CD4-positive, CD25-positive, alpha-beta regulatory T cell (primary cell): ENCODE data around the gene YIPF7. TPM values are rescaled to one million over a fixed set of nuclear protein-coding genes. Genes with fewer than 3 reads are reported as not detected.

Experiments
- ATAC-seq, 2 donors: fragments of 150-1000 bp; cut with Tn5 transposase; one replicate each; pipeline ENCODE4 v1.10.0; 2021; ENCODE audit warnings: low read depth in 2 of 2, moderate number of reproducible peaks in 2 of 2, moderate library complexity in 1 of 2
- DNase-seq, 3 donors: peaks; one replicate each; pipeline versions ENCODE4 v3.0.0 to v3.0.0-alpha.2; 2012 to 2022; ENCODE audit warnings: mixed read lengths in 1 of 3
- H3K27ac ChIP-seq: one replicate; pipeline ENCODE4 v1.7.0; 2013; ENCODE audit warnings: mild to moderate bottlenecking, low read length; ENCODE audit not compliant: insufficient read depth, poor library complexity, severe bottlenecking
- H3K27me3 ChIP-seq: one replicate; pipeline ENCODE4 v1.7.0; 2013; ENCODE audit warnings: low read length; ENCODE audit not compliant: control insufficient read depth, insufficient read depth
- H3K36me3 ChIP-seq: one replicate; pipeline ENCODE4 v1.7.0; 2013; ENCODE audit warnings: mild to moderate bottlenecking, low read length, moderate library complexity; ENCODE audit not compliant: control insufficient read depth, insufficient read depth
- H3K4me1 ChIP-seq: 2 replicates; pipeline ENCODE4 v1.7.0; 2013; ENCODE audit warnings: mild to moderate bottlenecking, low read length; ENCODE audit not compliant: insufficient read depth, control insufficient read depth, poor library complexity, severe bottlenecking
- H3K4me3 ChIP-seq: one replicate; pipeline ENCODE4 v1.7.0; 2013; ENCODE audit warnings: low read depth, mild to moderate bottlenecking, low read length, moderate library complexity
- H3K9me3 ChIP-seq, 2 experiments: 1 replicate in 1 of 2; 2 replicates in 1 of 2; pipeline ENCODE4 v1.7.0; 2013; ENCODE audit warnings: low read length in 2 of 2, mild to moderate bottlenecking in 1 of 2, moderate library complexity in 1 of 2; ENCODE audit not compliant: control insufficient read depth in 2 of 2
- H3K27ac Mint-ChIP-seq, 3 donors: one replicate each; pipeline ENCODE4 v1.8.0; 2020 to 2022; ENCODE audit warnings: mild to moderate bottlenecking in 3 of 3, mixed read lengths in 3 of 3, moderate library complexity in 2 of 3
- H3K27me3 Mint-ChIP-seq: one replicate; pipeline ENCODE4 v1.8.0; 2022; ENCODE audit warnings: mild to moderate bottlenecking, mixed read lengths
- H3K36me3 Mint-ChIP-seq: one replicate; pipeline ENCODE4 v1.8.0; 2020; ENCODE audit warnings: mixed read lengths
- H3K4me1 Mint-ChIP-seq, 4 donors: one replicate each; pipeline ENCODE4 v1.8.0; 2020 to 2022; ENCODE audit warnings: mixed read lengths in 4 of 4, mild to moderate bottlenecking in 1 of 4
- H3K4me3 Mint-ChIP-seq, 4 donors: one replicate each; pipeline ENCODE4 v1.8.0; 2020 to 2022; ENCODE audit warnings: mild to moderate bottlenecking in 4 of 4, mixed read lengths in 4 of 4, moderate library complexity in 3 of 4
- H3K9me3 Mint-ChIP-seq, 7 donors: one replicate each; pipeline ENCODE4 v1.8.0; 2020 to 2022; ENCODE audit warnings: mixed read lengths in 7 of 7, mild to moderate bottlenecking in 3 of 7, moderate library complexity in 2 of 7
- polyA plus RNA-seq, 4 donors: library from polyadenylated mRNA; unstranded; fragments of 300-500 nt; fragmentation: Illumina TruSeq; gene quantifications; one replicate each; pipeline ENCODE4 v1.2.3, GENCODE V29; 2021
- total RNA-seq: library from RNA; stranded (reverse); gene quantifications from one replicate; pipeline ENCODE4 v1.2.3, GENCODE V29; 2022

The YIPF7 gene
- total RNA-seq (not detected), polyA plus RNA-seq (not detected)

GRCh38 chr4:44651425-44651824 lies at the start of gene YIPF7:
YIPF7 (minus strand) TSS chr4:44651625; CDS start chr4:44650100, 1,525 bp downstream.
- Mint-ChIP-seq H3K4me3 (no peak within 1 kb of the TSS), H3K9me3 (no peaks in the 10 kb centered on the region), H3K27me3 (peaks cover 13% of the 10 kb centered on the region), H3K27ac (no peak within 1 kb of the TSS), H3K36me3 (no peaks in the 10 kb centered on the region), H3K4me1 (no peaks in the 10 kb centered on the region)
- H3K4me1 ChIP-seq: no peaks in the 10 kb centered on the region
- H3K27me3 ChIP-seq: peaks cover 3% of the 10 kb centered on the region
- no peak within 1 kb of the TSS for H3K27ac ChIP-seq
- no peak within 1 kb of the TSS for H3K4me3 ChIP-seq
- DNase-seq (no peak), ATAC-seq (no peak)
- H3K36me3 ChIP-seq: no peaks in the 10 kb centered on the region
- no peaks in the 10 kb centered on the region for H3K9me3 ChIP-seq

- no peaks in the 10 kb centered on the region for H3K4me1 ChIP-seq
- H3K27ac ChIP-seq: no peak overlapping the region
- no peaks in the 10 kb centered on the region for H3K27me3 ChIP-seq
- H3K36me3 ChIP-seq: peaks cover 70% of the 10 kb centered on the region
- Mint-ChIP-seq H3K27me3 (no peaks in the 10 kb centered on the region), H3K9me3 (no peaks in the 10 kb centered on the region), H3K4me1 (peaks cover 0 to 9% (median 1%) of the 10 kb centered on the region in 4 donors), H3K36me3 (peaks cover 24% of the 10 kb centered on the region), H3K4me3 (no peak overlapping the region), H3K27ac (no peak overlapping the region)
- ATAC-seq: no peak
- H3K9me3 ChIP-seq: no peaks in the 10 kb centered on the region
- H3K4me3 ChIP-seq: no peak overlapping the region
- no peak for DNase-seq
These were observed 49.6 kb upstream of the YIPF7 start for GRCh38 chr4:44701037-44701436.

- Histone ChIP-seq H3K4me3 (no peak overlapping the region), H3K9me3 (no peaks in the 10 kb centered on the region), H3K27me3 (no peaks in the 10 kb centered on the region), H3K36me3 (peaks cover 75% of the 10 kb centered on the region), H3K4me1 (no peaks in the 10 kb centered on the region), H3K27ac (no peak overlapping the region)
- H3K36me3 Mint-ChIP-seq: peaks cover 27% of the 10 kb centered on the region
- no peaks in the 10 kb centered on the region for H3K9me3 Mint-ChIP-seq
- no peaks in the 10 kb centered on the region for H3K27me3 Mint-ChIP-seq
- peak overlapping the region in 2 of 3 donors; percentile 38 to 88 for H3K27ac Mint-ChIP-seq
- H3K4me3 Mint-ChIP-seq: no peak overlapping the region
- ATAC-seq: no peak
- DNase-seq: no peak
- peaks cover 0 to 10% (median 1%) of the 10 kb centered on the region in 4 donors for H3K4me1 Mint-ChIP-seq
These were observed 49.0 kb upstream of the YIPF7 start for GRCh38 chr4:44700427-44700826.

GRCh38 chr4:44684648-44685047 lies 33.2 kb upstream of the YIPF7 start:
- peaks cover 60% of the 10 kb centered on the region for H3K36me3 ChIP-seq
- no peak overlapping the region for H3K27ac ChIP-seq
- H3K27ac Mint-ChIP-seq: peak overlapping the region in 1 of 3 donors; percentile 19
- H3K4me3 Mint-ChIP-seq: no peak overlapping the region
- H3K9me3 ChIP-seq: no peaks in the 10 kb centered on the region
- no peaks in the 10 kb centered on the region for H3K27me3 Mint-ChIP-seq
- peaks cover 26 to 40% (median 34%) of the 10 kb centered on the region in 4 donors for H3K4me1 Mint-ChIP-seq
- H3K4me1 ChIP-seq: peaks cover 12% of the 10 kb centered on the region
- H3K27me3 ChIP-seq: no peaks in the 10 kb centered on the region
- H3K9me3 Mint-ChIP-seq: no peaks in the 10 kb centered on the region
- ATAC-seq (no peak), DNase-seq (no peak)
- no peak overlapping the region for H3K4me3 ChIP-seq
- peaks cover 38% of the 10 kb centered on the region for H3K36me3 Mint-ChIP-seq

- Mint-ChIP-seq H3K4me1 (peaks cover 15 to 46% (median 26%) of the 10 kb centered on the region in 4 donors), H3K9me3 (no peaks in the 10 kb centered on the region), H3K4me3 (peak overlapping the region; percentile 96 to 99 (median 96)), H3K36me3 (peaks cover 10% of the 10 kb centered on the region), H3K27ac (peak overlapping the region; percentile 89 to 99 (median 99)), H3K27me3 (peaks cover 4% of the 10 kb centered on the region)
- Histone ChIP-seq H3K9me3 (no peaks in the 10 kb centered on the region), H3K27ac (peak overlapping the region; percentile 94), H3K27me3 (no peaks in the 10 kb centered on the region), H3K36me3 (peaks cover 15% of the 10 kb centered on the region), H3K4me3 (peak overlapping the region; percentile 99), H3K4me1 (peaks cover 24% of the 10 kb centered on the region)
- DNase-seq: peak in 1 of 3 donors; percentile 54
- no peak for ATAC-seq
These were observed 27.6 kb upstream of the YIPF7 start for GRCh38 chr4:44679060-44679459.

GRCh38 chr4:44678094-44679041 lies 26.9 kb upstream of the YIPF7 start, which contains the start of gene GUF1:
GUF1 (plus strand) TSS chr4:44678420; CDS start chr4:44678623, 203 bp downstream.
- peaks cover 4% of the 10 kb centered on the region for H3K27me3 Mint-ChIP-seq
- Histone ChIP-seq H3K27ac (peak within 1 kb of the TSS; percentile 94), H3K27me3 (no peaks in the 10 kb centered on the region), H3K4me3 (peak within 1 kb of the TSS; percentile 99), H3K36me3 (peaks cover 8% of the 10 kb centered on the region), H3K4me1 (peaks cover 24% of the 10 kb centered on the region), H3K9me3 (no peaks in the 10 kb centered on the region)
- peaks cover 15 to 44% (median 26%) of the 10 kb centered on the region in 4 donors for H3K4me1 Mint-ChIP-seq
- peak within 1 kb of the TSS; percentile 97 to 99 (median 99) for H3K27ac Mint-ChIP-seq
- peaks cover 9% of the 10 kb centered on the region for H3K36me3 Mint-ChIP-seq
- ATAC-seq: peak; percentile 92 to 93
- peak; percentile 81 to 96 (median 92) for DNase-seq
- H3K4me3 Mint-ChIP-seq: peak within 1 kb of the TSS; percentile 96 to 99 (median 96)
- H3K9me3 Mint-ChIP-seq: no peaks in the 10 kb centered on the region

- Histone ChIP-seq H3K4me1 (peaks cover 19% of the 10 kb centered on the region), H3K27me3 (peaks cover 2% of the 10 kb centered on the region), H3K9me3 (no peaks in the 10 kb centered on the region), H3K27ac (no peak overlapping the region), H3K36me3 (no peaks in the 10 kb centered on the region), H3K4me3 (no peak overlapping the region)
- ATAC-seq: no peak
- Mint-ChIP-seq H3K9me3 (no peaks in the 10 kb centered on the region), H3K36me3 (no peaks in the 10 kb centered on the region), H3K4me1 (peaks cover 7 to 27% (median 14%) of the 10 kb centered on the region in 4 donors), H3K27ac (no peak overlapping the region), H3K27me3 (peaks cover 4% of the 10 kb centered on the region), H3K4me3 (no peak overlapping the region)
- DNase-seq: no peak
These were observed 23.9 kb upstream of the YIPF7 start for GRCh38 chr4:44675366-44675765.
